HL-60 (cell line): ENCODE results near the gene SLC22A23.

Source experiments
- CTCF ChIP-seq: IDR thresholded peaks from one replicate; pipeline ENCODE4 v1.5.1; 2011; ENCODE audit warnings: low read length, control low read depth, inconsistent platforms; ENCODE audit not compliant: insufficient read depth
- GABPA ChIP-seq: IDR thresholded peaks from 2 replicates; pipeline ENCODE4 v1.6.1; 2012; ENCODE audit warnings: low read depth
- POLR2AphosphoS5 ChIP-seq: IDR thresholded peaks from 2 replicates; pipeline ENCODE4 v1.6.1; 2012; ENCODE audit warnings: low read depth
- REST ChIP-seq: IDR thresholded peaks from 2 replicates; pipeline ENCODE4 v1.6.1; 2012; ENCODE audit warnings: low read depth; ENCODE audit not compliant: insufficient replicate concordance
- SPI1 ChIP-seq: IDR thresholded peaks from 2 replicates; pipeline ENCODE4 v1.6.1; 2012; ENCODE audit warnings: low read depth, mild to moderate bottlenecking, borderline replicate concordance

DNA sequence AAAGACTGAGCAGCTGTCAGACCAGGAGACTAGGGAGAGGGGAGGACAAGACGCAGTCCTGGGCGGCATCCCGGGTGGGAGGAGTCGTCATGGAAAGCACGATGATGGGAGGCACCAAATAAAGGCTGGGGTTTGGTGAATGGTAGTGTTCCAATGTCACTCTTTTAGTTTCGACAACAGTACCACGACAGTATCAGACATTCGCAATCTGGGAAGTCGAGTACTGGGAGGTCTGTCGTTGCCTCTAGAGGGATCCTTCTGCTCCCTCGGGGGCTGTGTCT lies 166.0 kb downstream of the SLC22A23 start:
- TF ChIP-seq CTCF = no peak
- no peak for TF ChIP-seq REST
- TF ChIP-seq POLR2AphosphoS5 = no peak
- no peak for TF ChIP-seq GABPA
- no peak for TF ChIP-seq SPI1
